Osteoblast (primary cell): Measurements from ENCODE around the gene DIAPH2. TPM values are rescaled to one million over a fixed set of nuclear protein-coding genes. Genes with fewer than 3 reads are reported as not detected.
"Not testable (repeated sequence)": the region's sequence is repeated elsewhere in the genome, so short reads cannot be mapped to it uniquely, and the experiment has no call there.

Source experiments
- DNase-seq: peaks from one replicate; pipeline ENCODE4 v3.0.0; 2011; ENCODE audit warnings: low spot score, mixed read lengths; ENCODE audit not compliant: insufficient read length; ENCODE audit errors: missing footprints
- H2AFZ ChIP-seq: 2 replicates; pipeline ENCODE4 v1.6.0; 2011; ENCODE audit warnings: mild to moderate bottlenecking, low read length
- H3K27ac ChIP-seq: 2 replicates; pipeline ENCODE4 v1.5.1; 2011; ENCODE audit warnings: mild to moderate bottlenecking, low read depth, low read length, moderate library complexity
- H3K27me3 ChIP-seq: 2 replicates; pipeline ENCODE4 v1.6.0; 2012; ENCODE audit warnings: mild to moderate bottlenecking, control low read depth, inconsistent platforms, low read length, moderate library complexity; ENCODE audit not compliant: insufficient read depth
- H3K36me3 ChIP-seq: 2 replicates; pipeline ENCODE4 v1.5.1; 2011; ENCODE audit warnings: mild to moderate bottlenecking, low read length, control low read depth, moderate library complexity; ENCODE audit not compliant: insufficient read depth
- H3K4me1 ChIP-seq: 2 replicates; pipeline ENCODE4 v1.5.1; 2011; ENCODE audit warnings: mild to moderate bottlenecking, low read length, control low read depth, moderate library complexity; ENCODE audit not compliant: insufficient read depth
- H3K4me2 ChIP-seq: 2 replicates; pipeline ENCODE4 v1.6.0; 2011; ENCODE audit warnings: mild to moderate bottlenecking, low read length; ENCODE audit not compliant: insufficient read depth
- H3K4me3 ChIP-seq: fragments of 200-600 bp; sonication (generic); 3 replicates; pipeline ENCODE4 v1.5.1; 2012; ENCODE audit warnings: mild to moderate bottlenecking, low read length, inconsistent platforms; ENCODE audit not compliant: insufficient read depth
- H3K79me2 ChIP-seq: 2 replicates; pipeline ENCODE4 v1.6.0; 2012; ENCODE audit warnings: mild to moderate bottlenecking, low read length, control low read depth, inconsistent platforms; ENCODE audit not compliant: insufficient read depth
- H3K9me3 ChIP-seq: 2 replicates; pipeline ENCODE4 v1.5.1; 2011; ENCODE audit warnings: low read depth, low read length, control low read depth
- H4K20me1 ChIP-seq: 2 replicates; pipeline ENCODE4 v1.6.0; 2012; ENCODE audit warnings: mild to moderate bottlenecking, low read length, control low read depth; ENCODE audit not compliant: insufficient read depth
- total RNA-seq: library from RNA; depleted of rRNA; stranded (reverse); fragments of >200 nt; gene quantifications from 2 replicates; pipeline ENCODE4 v1.2.3, GENCODE V29; 2012
- TF ChIP-seq, protein P1 (sequence below): IDR thresholded peaks from 2 replicates; pipeline ENCODE4 v1.5.1; 2011; ENCODE audit warnings: mild to moderate bottlenecking, low read depth, low read length, moderate library complexity; ENCODE audit errors: extremely low read depth

Gene DIAPH2
- total RNA-seq, 1 donor, result 21.0 TPM

DNA sequence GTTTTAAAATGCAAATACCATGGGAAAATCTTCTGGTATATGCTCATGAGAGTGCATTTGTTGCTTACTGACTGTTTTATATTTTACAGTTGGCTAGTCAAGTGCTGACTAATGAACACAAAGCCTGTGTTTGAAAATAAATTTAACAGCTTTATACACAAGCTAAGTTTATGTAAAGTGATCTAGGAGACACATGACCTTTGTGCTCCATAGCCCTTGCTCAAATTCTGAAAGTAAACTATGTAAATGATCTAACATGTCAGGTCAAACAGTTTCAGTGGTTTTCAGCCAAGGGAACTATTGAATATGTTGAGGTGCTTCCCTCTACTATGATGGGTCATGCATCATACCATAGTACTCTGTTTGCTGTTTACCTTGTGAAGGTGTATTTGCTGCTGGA, 36.7 kb downstream of the DIAPH2 start:
- DNase-seq, result no peak
- Histone ChIP-seq H3K36me3 (no peaks in the 10 kb centered on the region), H4K20me1 (no peaks in the 10 kb centered on the region), H3K79me2 (peaks cover 5% of the 10 kb centered on the region), H3K4me3 (no peak overlapping the region), H3K27me3 (no peaks in the 10 kb centered on the region), H3K4me1 (no peaks in the 10 kb centered on the region), H3K27ac (no peak overlapping the region), H3K4me2 (no peak overlapping the region), H2AFZ (no peak overlapping the region), H3K9me3 (no peaks in the 10 kb centered on the region)
- TF ChIP-seq, protein P1, sequence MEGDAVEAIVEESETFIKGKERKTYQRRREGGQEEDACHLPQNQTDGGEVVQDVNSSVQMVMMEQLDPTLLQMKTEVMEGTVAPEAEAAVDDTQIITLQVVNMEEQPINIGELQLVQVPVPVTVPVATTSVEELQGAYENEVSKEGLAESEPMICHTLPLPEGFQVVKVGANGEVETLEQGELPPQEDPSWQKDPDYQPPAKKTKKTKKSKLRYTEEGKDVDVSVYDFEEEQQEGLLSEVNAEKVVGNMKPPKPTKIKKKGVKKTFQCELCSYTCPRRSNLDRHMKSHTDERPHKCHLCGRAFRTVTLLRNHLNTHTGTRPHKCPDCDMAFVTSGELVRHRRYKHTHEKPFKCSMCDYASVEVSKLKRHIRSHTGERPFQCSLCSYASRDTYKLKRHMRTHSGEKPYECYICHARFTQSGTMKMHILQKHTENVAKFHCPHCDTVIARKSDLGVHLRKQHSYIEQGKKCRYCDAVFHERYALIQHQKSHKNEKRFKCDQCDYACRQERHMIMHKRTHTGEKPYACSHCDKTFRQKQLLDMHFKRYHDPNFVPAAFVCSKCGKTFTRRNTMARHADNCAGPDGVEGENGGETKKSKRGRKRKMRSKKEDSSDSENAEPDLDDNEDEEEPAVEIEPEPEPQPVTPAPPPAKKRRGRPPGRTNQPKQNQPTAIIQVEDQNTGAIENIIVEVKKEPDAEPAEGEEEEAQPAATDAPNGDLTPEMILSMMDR, result no peak

GRCh38 chrX:96722781-96723180, 38.1 kb downstream of the DIAPH2 start:
- DNase-seq, result no peak
- Histone ChIP-seq H3K27ac (no peak overlapping the region), H3K9me3 (no peaks in the 10 kb centered on the region), H3K4me1 (no peaks in the 10 kb centered on the region), H2AFZ (no peak overlapping the region), H3K4me2 (no peak overlapping the region), H3K27me3 (no peaks in the 10 kb centered on the region), H3K36me3 (no peaks in the 10 kb centered on the region), H3K4me3 (no peak overlapping the region), H3K79me2 (peaks cover 5% of the 10 kb centered on the region), H4K20me1 (no peaks in the 10 kb centered on the region)
- TF ChIP-seq, protein P1, result no peak

DNA sequence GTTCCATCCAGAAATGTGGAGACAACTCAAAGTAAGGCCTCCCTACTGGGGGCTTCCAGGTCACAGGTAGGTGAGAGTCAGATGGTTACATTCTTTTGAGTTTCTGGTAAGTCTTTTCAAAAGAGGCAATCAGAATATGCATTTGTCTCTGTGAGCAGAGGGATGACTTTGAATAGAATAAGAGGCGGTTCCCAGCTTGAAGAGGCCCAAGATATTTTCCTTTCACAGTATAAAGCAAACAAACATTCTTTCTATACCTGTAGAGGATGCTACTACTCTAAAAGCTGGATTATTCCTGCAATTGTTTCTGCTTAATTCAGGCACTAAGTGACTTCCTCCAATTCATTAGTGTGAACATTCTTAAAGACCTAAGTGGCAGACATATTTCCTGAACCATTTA, 44.4 kb downstream of the DIAPH2 start:
- no peaks in the 10 kb centered on the region for H3K27me3 ChIP-seq
- H3K9me3 ChIP-seq, result no peaks in the 10 kb centered on the region
- H3K27ac ChIP-seq, result no peak overlapping the region
- H3K79me2 ChIP-seq, result no peaks in the 10 kb centered on the region
- TF ChIP-seq, protein P1, result no peak
- H4K20me1 ChIP-seq, result no peaks in the 10 kb centered on the region
- DNase-seq, result no peak
- H3K4me3 ChIP-seq, result no peak overlapping the region
- no peaks in the 10 kb centered on the region for H3K4me1 ChIP-seq
- H3K36me3 ChIP-seq, result no peaks in the 10 kb centered on the region
- H2AFZ ChIP-seq, result no peak overlapping the region
- no peak overlapping the region for H3K4me2 ChIP-seq

- no peak overlapping the region for H3K4me2 ChIP-seq
- H3K4me1 ChIP-seq, result no peaks in the 10 kb centered on the region
- H2AFZ ChIP-seq, result no peak overlapping the region
- no peaks in the 10 kb centered on the region for H4K20me1 ChIP-seq
- no peak overlapping the region for H3K4me3 ChIP-seq
- no peaks in the 10 kb centered on the region for H3K27me3 ChIP-seq
- H3K9me3 ChIP-seq, result no peaks in the 10 kb centered on the region
- no peak overlapping the region for H3K27ac ChIP-seq
- no peak for DNase-seq
- no peaks in the 10 kb centered on the region for H3K36me3 ChIP-seq
- no peaks in the 10 kb centered on the region for H3K79me2 ChIP-seq
- TF ChIP-seq, protein P1, result no peak
Measured at GRCh38 chrX:96729868-96730643, 45.4 kb downstream of the DIAPH2 start.

GRCh38 chrX:96731000-96731399, 46.4 kb downstream of the DIAPH2 start:
- not testable (repeated sequence) for DNase-seq, H3K9me3 ChIP-seq, H4K20me1 ChIP-seq, H3K4me2 ChIP-seq, H3K27me3 ChIP-seq, H3K27ac ChIP-seq, H3K36me3 ChIP-seq, H3K79me2 ChIP-seq, H3K4me1 ChIP-seq, H2AFZ ChIP-seq, H3K4me3 ChIP-seq
